ELR (cell line): Measurements from ENCODE around the gene WDR18.

ENCODE experiments used
- DNase-seq: peaks from one replicate; pipeline ENCODE4 v3.0.0-alpha.2; 2015; ENCODE audit warnings: low read depth

WDR18 gene

GRCh38 chr19:991932-992669 is 8.0 kb downstream of the WDR18 start:
- DNase-seq = no peak

- DNase-seq = no peak
These were observed 8.5 kb downstream of the WDR18 start for GRCh38 chr19:992670-993055.

DNA sequence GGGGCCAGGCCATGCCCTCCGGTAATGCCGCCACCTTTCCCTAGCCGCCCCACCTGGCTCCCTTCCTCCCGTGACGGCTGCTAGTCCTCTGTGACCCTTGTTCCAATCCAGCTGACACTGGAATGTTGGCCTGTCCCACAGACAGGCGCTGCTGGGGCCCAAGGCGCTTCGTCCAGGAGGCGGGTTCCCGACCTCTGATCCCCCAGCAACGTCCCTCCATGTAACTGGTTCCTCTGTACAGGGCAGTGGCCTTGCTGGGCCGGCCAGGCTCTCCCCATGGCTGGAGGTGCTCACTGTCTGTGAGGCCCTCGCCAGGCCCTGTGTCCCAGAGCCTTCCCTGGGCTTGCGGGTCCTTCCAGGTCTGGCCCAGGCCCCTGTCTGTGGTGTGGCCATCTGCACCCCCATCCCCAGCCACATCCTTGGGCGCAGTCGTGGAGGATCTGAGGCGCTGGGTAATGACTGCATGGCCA is 9.3 kb downstream of the WDR18 start:
- no peak for DNase-seq

DNA sequence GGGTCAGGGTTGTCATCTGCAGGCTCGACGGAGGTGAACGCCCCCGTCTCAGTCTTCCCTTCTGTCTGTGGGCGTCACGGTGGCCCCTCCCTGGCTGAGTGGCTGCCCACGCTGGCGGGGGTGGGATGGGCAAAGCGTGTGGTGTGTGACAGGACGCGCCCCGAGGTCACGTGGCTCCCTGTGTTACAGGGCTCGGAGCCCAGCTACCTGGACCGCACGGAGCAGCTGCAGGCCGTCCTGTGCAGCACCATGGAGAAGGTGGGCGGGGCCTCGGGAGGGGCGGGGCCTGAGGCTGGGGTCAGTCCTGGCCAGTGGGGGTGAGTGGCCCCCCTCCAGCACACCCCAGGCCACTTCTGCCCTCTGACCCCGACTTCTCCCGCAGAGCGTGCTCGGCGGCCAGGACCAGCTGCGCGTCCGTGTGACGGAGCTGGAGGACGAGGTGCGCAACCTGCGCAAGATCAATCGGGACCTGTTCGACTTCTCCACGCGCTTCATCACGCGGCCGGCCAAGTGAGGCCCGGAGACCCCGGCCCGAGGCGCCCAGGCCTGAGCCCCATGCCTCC is 9.8 kb downstream of the WDR18 start:
- DNase-seq = no peak

DNA sequence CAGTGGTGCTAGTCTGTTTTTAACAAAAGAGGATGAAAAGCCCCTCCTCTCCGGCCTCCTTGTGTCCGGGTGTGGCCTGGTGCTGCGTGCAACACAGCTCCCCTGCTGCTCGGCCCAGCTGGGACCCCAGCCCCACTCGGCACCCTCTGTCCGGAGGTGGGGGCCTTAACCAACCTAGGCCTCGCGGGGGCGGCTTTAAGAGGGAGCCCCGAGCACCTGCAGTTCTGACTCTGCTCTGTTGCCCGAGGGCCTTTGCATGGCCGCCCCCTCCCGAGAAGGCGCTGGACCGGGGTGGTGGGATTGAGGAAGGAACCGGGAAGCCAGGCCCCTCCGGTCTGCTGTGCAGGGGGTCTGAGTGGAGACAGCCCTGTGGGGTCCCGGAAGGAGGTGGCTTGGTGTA is 10.4 kb downstream of the WDR18 start:
- no peak for DNase-seq

DNA sequence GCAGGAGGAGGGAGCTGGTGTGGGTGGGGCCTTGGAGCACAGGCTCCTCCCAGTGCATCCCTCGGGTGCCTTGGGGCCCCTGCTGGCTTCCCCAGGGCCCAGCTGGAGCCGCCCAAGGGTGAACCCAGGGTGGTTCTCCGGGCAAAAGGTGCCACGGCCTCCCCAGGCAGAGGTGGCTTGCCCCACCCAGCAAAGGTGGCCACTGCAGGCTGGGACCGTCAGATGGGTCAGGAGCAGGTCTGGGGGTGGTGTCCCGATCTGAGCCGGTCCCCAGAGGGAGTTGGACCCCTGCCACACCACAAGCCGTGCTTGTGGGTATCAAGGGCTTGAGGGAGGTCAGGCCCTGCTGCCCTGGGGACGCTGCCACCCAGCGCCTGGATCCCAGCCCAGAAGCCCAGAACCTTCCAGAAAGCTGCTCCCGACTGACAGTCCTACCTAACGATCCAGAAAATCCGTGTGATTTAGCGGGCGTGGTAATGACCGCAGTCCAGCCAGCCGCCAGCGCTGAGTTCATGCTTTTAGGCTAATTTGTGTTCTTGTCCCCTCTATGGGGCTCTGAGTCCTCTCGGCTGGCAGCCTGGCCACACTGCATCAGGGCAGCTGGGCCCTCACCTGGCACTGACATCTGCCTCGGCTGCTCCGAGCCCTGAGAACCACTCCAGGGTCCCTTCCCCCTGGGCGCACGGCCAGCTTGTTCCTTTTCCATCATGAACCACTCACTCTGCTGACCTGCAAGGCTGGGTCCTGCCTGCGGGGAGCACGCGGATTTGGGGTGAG is 11.1 kb downstream of the WDR18 start:
- DNase-seq = no peak

GRCh38 chr19:996051-996838 is 12.1 kb downstream of the WDR18 start:
- DNase-seq = peak; percentile 71

GRCh38 chr19:998064-998463 is 13.9 kb downstream of the WDR18 start:
- no peak for DNase-seq

DNA sequence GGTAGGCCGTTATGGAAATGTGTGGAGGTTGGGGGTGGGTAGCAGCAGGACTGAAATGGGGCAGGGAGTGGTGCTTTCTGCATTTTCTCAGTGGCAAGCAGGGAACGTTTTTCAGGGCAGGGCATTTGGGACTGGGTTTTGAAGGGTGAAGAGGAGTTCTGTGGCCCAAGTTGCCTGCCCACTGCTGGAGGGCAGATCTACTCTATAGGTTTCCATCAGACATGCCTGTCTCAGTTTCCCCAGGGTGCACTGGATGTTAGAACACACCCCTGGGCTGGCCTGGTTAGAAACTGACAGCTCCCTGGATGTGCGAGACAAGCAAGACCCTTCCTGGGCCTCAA is 15.2 kb downstream of the WDR18 start:
- DNase-seq = no peak

DNA sequence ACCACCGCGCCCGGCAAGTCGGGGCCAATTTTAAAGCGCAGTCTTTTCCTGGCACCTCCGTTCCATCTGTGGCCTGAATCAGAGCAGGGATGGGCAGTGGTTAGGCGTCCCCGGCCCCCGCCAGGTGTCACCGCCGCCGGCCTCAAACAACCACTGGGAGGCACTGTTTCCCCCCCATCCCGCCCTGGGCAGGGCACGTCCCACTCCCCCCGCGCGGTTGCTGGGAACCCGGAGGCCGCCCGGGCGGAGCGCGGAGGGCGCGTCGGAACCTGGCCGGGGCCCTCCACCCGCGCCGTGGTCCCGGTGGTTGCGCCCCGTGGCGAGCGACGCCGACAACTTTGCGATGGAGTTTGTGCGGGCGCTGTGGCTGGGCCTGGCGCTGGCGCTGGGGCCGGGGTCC is 15.9 kb downstream of the WDR18 start, which contains the start of gene GRIN3B:
TSS of gene GRIN3B (plus strand) at position 325 of the 400 bp plus-strand sequence. CDS start at position 344, 19 bp downstream.
- peak; percentile 60 for DNase-seq

GRCh38 chr19:1000591-1001537 is 16.7 kb downstream of the WDR18 start:
- DNase-seq = no peak

- peak; percentile 58 for DNase-seq
These were observed 17.5 kb downstream of the WDR18 start for GRCh38 chr19:1001538-1002166.

DNA sequence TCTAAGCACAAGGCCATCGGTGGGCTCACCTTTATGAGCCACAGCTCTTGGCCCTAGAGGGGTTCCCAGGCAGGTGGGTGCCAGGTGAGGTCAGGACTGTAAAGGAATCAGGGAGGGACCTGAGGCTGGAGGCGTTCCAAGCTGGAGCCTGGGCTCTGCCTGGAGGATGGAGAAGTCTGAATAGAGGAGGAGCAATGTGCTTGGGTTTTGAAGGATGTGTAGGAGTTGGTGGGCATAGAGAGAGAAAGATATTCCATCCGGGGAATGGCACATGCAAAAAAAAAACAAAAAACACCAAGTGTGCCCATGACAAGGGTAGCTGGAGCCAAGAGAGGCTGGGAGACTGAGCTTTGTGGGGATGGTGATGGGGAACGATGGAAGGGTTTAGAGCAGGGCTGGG is 18.5 kb downstream of the WDR18 start:
- no peak for DNase-seq

GRCh38 chr19:1003283-1003682 is 19.1 kb downstream of the WDR18 start:
- no peak for DNase-seq

GRCh38 chr19:1004204-1004802 is 20.2 kb downstream of the WDR18 start:
- no peak for DNase-seq

DNA sequence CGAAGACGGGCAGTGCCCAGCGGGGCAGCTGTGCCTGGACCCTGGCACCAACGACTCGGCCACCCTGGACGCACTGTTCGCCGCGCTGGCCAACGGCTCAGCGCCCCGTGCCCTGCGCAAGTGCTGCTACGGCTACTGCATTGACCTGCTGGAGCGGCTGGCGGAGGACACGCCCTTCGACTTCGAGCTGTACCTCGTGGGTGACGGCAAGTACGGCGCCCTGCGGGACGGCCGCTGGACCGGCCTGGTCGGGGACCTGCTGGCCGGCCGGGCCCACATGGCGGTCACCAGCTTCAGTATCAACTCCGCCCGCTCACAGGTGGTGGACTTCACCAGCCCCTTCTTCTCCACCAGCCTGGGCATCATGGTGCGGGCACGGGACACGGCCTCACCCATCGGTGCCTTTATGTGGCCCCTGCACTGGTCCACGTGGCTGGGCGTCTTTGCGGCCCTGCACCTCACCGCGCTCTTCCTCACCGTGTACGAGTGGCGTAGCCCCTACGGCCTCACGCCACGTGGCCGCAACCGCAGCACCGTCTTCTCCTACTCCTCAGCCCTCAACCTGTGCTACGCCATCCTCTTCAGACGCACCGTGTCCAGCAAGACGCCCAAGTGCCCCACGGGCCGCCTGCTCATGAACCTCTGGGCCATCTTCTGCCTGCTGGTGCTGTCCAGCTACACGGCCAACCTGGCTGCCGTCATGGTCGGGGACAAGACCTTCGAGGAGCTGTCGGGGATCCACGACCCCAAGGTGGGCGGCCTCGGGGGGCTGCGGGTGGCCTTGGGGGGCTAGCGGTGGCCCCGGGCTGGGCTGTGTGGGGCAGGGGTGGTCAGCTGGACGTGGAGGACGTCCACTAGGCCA is 20.9 kb downstream of the WDR18 start:
- DNase-seq = no peak

DNA sequence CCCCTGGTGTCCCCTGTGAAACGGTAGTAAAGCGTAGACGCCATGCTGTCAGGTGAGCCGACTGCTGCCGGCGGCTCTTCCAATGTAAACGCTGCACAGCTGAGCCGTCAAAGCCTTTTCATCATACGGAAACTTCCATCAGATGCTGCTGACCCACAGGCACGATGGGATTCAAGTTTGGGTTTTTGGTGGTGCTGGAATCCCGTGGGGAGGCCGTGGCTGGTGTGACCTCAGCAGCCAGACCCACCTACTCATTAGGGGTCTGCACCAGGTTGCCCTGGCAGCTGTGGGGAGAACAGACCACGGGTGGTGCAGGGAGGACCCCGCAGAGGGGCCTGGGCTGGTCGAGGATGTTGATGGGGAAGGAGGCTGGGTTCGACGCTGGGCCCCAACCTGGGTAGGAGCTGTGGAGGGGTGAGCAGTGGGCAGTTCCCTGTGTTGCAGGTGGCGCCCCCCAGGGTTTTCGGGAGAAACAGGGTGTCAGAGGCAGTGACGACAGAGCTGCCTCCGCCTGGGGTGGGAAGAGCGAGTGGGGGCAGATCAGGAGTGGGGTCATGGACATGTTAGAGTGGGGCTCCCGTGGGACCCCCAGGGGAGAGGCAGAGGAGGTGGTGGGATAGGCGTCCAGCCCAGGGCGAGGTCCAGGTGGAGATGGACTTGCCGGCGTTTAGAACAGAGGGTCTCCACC is 22.7 kb downstream of the WDR18 start:
- DNase-seq = no peak

- no peak for DNase-seq
These were observed 23.5 kb downstream of the WDR18 start for GRCh38 chr19:1007399-1008251.
